SJCRH30 (cell line): ENCODE data around the gene VEPH1. TPM values are rescaled to one million over a fixed set of nuclear protein-coding genes. Genes with fewer than 3 reads are reported as not detected.

Experiments used
- DNase-seq, 2 experiments: peaks; one replicate each; pipeline ENCODE4 v3.0.0-alpha.2; 2015 to 2020
- H3K27ac ChIP-seq: fragments of 250-450 bp; sonication (Bioruptor Pico); 2 replicates; pipeline ENCODE4 v1.5.1; 2020; ENCODE audit warnings: mild to moderate bottlenecking, moderate library complexity
- H3K27me3 ChIP-seq: fragments of 250-450 bp; sonication (Bioruptor Pico); 2 replicates; pipeline ENCODE4 v1.5.1; 2020; ENCODE audit warnings: mild to moderate bottlenecking, moderate library complexity
- H3K36me3 ChIP-seq: fragments of 250-450 bp; sonication (Bioruptor Pico); 2 replicates; pipeline ENCODE4 v1.5.1; 2020; ENCODE audit warnings: mild to moderate bottlenecking, moderate library complexity
- H3K4me1 ChIP-seq: fragments of 250-450 bp; sonication (Bioruptor Pico); 2 replicates; pipeline ENCODE4 v1.5.1; 2020; ENCODE audit warnings: mild to moderate bottlenecking, moderate library complexity
- H3K4me3 ChIP-seq: fragments of 250-450 bp; sonication (Bioruptor Pico); 2 replicates; pipeline ENCODE4 v1.5.1; 2020; ENCODE audit warnings: mild to moderate bottlenecking, moderate library complexity
- H3K9me3 ChIP-seq: fragments of 250-450 bp; sonication (Bioruptor Pico); replicated peaks from 2 replicates; pipeline ENCODE4 v1.5.1; 2020; ENCODE audit warnings: mild to moderate bottlenecking, moderate library complexity
- total RNA-seq: library from RNA; depleted of rRNA; stranded (reverse); fragments of >200 nt; shearing (Covaris generic); gene quantifications from 2 replicates; pipeline ENCODE4 v1.2.3, GENCODE V29; 2014

Gene VEPH1
- total RNA-seq, 1 experiment from 2014 or later: not detected

DNA sequence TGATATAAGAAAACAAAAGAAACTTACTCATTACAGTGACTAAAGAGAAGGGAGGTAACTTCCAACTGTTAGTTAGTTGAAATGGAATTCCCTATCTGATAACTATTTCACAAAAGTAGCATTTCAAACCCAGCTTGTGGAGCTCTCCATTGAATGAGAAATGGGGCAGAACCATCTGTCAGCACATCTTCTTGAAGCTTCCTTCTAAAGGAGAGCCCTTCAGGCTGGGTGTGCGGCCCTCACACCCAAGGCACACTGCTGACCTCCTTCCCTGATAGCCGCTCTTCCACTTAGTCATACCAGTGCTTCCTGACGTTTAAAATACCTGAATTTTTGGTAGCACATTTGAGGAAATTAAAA, 28.1 kb upstream of the VEPH1 start:
- Histone ChIP-seq H3K9me3 (no peaks in the 10 kb centered on the region), H3K36me3 (no peaks in the 10 kb centered on the region), H3K27ac (no peak overlapping the region), H3K27me3 (no peaks in the 10 kb centered on the region), H3K4me3 (no peak overlapping the region), H3K4me1 (no peaks in the 10 kb centered on the region)
- no peak for DNase-seq

DNA sequence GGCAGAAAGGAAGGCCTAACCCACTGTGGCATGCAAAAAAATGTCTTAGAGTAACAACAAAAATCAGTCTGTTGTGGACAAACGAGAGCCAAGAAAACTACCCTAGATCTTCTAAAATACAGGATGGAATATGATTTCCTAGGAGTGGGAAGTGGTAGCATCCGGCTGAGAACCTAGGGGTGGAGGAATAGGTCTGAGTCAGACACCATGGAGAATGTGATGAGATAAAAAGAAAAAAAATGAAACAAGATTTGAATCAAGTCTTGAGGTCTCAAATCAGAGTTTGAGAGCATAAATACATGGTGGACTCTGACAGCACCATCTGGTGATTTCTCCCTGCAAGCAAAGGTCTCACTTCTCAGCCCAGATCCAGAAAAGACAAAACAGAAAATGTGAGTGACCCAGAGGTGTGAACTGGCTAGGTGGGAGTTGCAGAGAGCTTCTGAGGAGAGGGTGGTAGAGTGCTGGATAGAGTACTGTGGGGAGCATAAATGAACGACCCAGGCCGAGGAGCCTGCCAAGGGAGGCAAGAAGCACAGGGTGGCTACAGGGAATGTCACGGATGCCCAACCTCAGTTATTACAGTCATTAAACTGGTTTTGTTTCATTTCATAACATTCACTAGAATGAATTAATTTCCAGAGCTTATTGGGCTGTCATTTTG, 27.6 kb upstream of the VEPH1 start:
- no peaks in the 10 kb centered on the region for H3K4me1 ChIP-seq
- H3K27me3 ChIP-seq: no peaks in the 10 kb centered on the region
- no peaks in the 10 kb centered on the region for H3K36me3 ChIP-seq
- H3K4me3 ChIP-seq: no peak overlapping the region
- DNase-seq: no peak
- no peaks in the 10 kb centered on the region for H3K9me3 ChIP-seq
- no peak overlapping the region for H3K27ac ChIP-seq

GRCh38 chr3:157529751-157530150, 26.5 kb upstream of the VEPH1 start:
- Histone ChIP-seq H3K27ac (no peak overlapping the region), H3K36me3 (no peaks in the 10 kb centered on the region), H3K27me3 (no peaks in the 10 kb centered on the region), H3K4me1 (no peaks in the 10 kb centered on the region), H3K4me3 (no peak overlapping the region), H3K9me3 (no peaks in the 10 kb centered on the region)
- DNase-seq: no peak

- H3K4me3 ChIP-seq: no peak overlapping the region
- H3K9me3 ChIP-seq: no peaks in the 10 kb centered on the region
- H3K36me3 ChIP-seq: no peaks in the 10 kb centered on the region
- H3K4me1 ChIP-seq: no peaks in the 10 kb centered on the region
- H3K27ac ChIP-seq: no peak overlapping the region
- no peak for DNase-seq
- H3K27me3 ChIP-seq: no peaks in the 10 kb centered on the region
Measured at GRCh38 chr3:157529085-157529484, 25.9 kb upstream of the VEPH1 start.

- Histone ChIP-seq H3K36me3 (no peaks in the 10 kb centered on the region), H3K4me1 (no peaks in the 10 kb centered on the region), H3K27me3 (no peaks in the 10 kb centered on the region), H3K9me3 (no peaks in the 10 kb centered on the region), H3K4me3 (no peak overlapping the region), H3K27ac (no peak overlapping the region)
- DNase-seq: no peak
Measured at GRCh38 chr3:157527131-157527881, 24.1 kb upstream of the VEPH1 start.

GRCh38 chr3:157526036-157526435, 22.8 kb upstream of the VEPH1 start:
- no peaks in the 10 kb centered on the region for H3K9me3 ChIP-seq
- H3K4me1 ChIP-seq: no peaks in the 10 kb centered on the region
- no peak overlapping the region for H3K27ac ChIP-seq
- DNase-seq: no peak
- H3K4me3 ChIP-seq: no peak overlapping the region
- no peaks in the 10 kb centered on the region for H3K27me3 ChIP-seq
- no peaks in the 10 kb centered on the region for H3K36me3 ChIP-seq

DNA sequence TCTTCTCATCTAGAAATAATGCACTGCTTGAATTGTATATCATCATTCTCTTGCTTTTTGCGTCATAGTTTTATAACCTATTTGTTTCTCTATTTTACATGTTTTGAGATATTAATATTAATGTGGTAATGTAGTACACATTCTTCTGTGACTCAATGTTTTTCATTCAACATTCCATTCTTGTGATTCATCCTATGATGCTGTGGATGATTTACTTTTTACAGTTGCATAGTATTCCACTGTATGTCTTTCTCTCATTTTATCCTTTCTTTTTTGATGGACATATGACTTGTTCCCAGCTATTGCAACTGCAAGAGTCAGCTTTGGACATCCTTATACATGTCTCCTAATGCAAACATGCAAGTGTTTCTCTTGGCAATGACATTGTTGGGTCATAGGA, 20.6 kb upstream of the VEPH1 start:
- no peaks in the 10 kb centered on the region for H3K36me3 ChIP-seq
- H3K27me3 ChIP-seq: no peaks in the 10 kb centered on the region
- H3K4me3 ChIP-seq: no peak overlapping the region
- H3K27ac ChIP-seq: no peak overlapping the region
- no peaks in the 10 kb centered on the region for H3K4me1 ChIP-seq
- no peaks in the 10 kb centered on the region for H3K9me3 ChIP-seq
- no peak for DNase-seq

- H3K4me3 ChIP-seq: no peak overlapping the region
- H3K4me1 ChIP-seq: no peaks in the 10 kb centered on the region
- H3K9me3 ChIP-seq: no peaks in the 10 kb centered on the region
- H3K36me3 ChIP-seq: no peaks in the 10 kb centered on the region
- no peak for DNase-seq
- H3K27me3 ChIP-seq: no peaks in the 10 kb centered on the region
- H3K27ac ChIP-seq: no peak overlapping the region
Measured at GRCh38 chr3:157522648-157523047, 19.4 kb upstream of the VEPH1 start.

DNA sequence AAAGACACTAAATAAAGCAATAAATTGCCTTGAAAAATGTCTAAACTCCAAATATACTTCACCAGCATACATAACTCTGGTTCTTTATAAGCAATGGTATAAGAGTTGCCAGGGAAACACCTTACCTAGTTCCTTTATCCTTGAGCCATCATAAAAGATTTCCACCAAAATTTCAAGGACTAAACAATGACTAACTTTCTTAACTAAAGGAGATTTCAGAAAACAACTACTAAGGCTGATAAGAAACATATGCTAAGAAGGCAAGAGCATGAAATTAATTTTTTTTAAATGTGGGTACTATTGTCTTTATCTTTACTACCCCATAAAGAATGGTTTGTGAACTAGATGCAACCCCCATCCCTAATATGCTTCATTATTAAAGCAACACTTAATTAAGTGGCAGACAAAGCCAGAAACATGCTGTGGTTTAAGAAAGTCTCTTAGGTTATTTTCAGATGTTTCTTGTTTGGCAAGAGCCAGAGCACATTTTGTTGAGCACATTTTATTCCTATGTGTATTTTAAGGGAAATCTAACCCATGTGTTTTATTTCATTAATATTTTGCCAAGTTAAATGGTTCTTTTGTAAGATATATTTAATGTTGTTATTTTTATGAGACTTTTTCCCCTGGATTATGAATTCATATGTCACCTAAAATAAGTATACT, 17.4 kb upstream of the VEPH1 start:
- Histone ChIP-seq H3K27ac (no peak overlapping the region), H3K4me3 (no peak overlapping the region), H3K27me3 (no peaks in the 10 kb centered on the region), H3K36me3 (no peaks in the 10 kb centered on the region), H3K9me3 (no peaks in the 10 kb centered on the region), H3K4me1 (no peaks in the 10 kb centered on the region)
- no peak for DNase-seq

GRCh38 chr3:157518881-157519280, 15.7 kb upstream of the VEPH1 start:
- no peaks in the 10 kb centered on the region for H3K9me3 ChIP-seq
- DNase-seq: no peak
- H3K27ac ChIP-seq: no peak overlapping the region
- H3K4me3 ChIP-seq: no peak overlapping the region
- H3K36me3 ChIP-seq: no peaks in the 10 kb centered on the region
- H3K4me1 ChIP-seq: no peaks in the 10 kb centered on the region
- H3K27me3 ChIP-seq: no peaks in the 10 kb centered on the region

GRCh38 chr3:157516928-157517327, 13.7 kb upstream of the VEPH1 start:
- Histone ChIP-seq H3K4me1 (no peaks in the 10 kb centered on the region), H3K4me3 (no peak overlapping the region), H3K27ac (no peak overlapping the region), H3K9me3 (no peaks in the 10 kb centered on the region), H3K27me3 (no peaks in the 10 kb centered on the region), H3K36me3 (no peaks in the 10 kb centered on the region)
- DNase-seq: no peak

DNA sequence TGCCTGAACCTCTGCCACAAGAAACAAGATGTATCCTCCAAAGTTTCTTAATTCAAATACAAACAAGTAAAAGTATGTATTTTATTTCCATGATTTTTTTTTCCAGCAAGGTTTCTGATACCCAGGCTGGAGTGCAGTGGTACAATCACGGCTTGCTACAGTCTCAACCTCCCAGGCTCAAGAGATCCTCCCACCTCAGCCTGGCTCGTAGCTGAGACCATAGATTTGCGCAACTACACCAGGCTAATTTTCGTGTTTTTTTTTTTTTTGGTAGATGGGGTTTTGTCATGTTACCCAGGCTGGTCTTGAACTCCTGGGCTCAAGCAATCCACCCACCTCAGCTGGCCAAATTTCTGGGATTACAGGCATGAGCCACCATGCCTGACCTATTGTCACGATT, 12.2 kb upstream of the VEPH1 start:
- no peaks in the 10 kb centered on the region for H3K9me3 ChIP-seq
- no peak for DNase-seq
- H3K36me3 ChIP-seq: no peaks in the 10 kb centered on the region
- H3K27me3 ChIP-seq: no peaks in the 10 kb centered on the region
- no peak overlapping the region for H3K27ac ChIP-seq
- no peak overlapping the region for H3K4me3 ChIP-seq
- no peaks in the 10 kb centered on the region for H3K4me1 ChIP-seq

GRCh38 chr3:157514371-157514895, 11.2 kb upstream of the VEPH1 start:
- H3K27ac ChIP-seq: no peak overlapping the region
- no peaks in the 10 kb centered on the region for H3K4me1 ChIP-seq
- no peaks in the 10 kb centered on the region for H3K27me3 ChIP-seq
- no peak for DNase-seq
- H3K9me3 ChIP-seq: no peaks in the 10 kb centered on the region
- no peak overlapping the region for H3K4me3 ChIP-seq
- H3K36me3 ChIP-seq: no peaks in the 10 kb centered on the region

DNA sequence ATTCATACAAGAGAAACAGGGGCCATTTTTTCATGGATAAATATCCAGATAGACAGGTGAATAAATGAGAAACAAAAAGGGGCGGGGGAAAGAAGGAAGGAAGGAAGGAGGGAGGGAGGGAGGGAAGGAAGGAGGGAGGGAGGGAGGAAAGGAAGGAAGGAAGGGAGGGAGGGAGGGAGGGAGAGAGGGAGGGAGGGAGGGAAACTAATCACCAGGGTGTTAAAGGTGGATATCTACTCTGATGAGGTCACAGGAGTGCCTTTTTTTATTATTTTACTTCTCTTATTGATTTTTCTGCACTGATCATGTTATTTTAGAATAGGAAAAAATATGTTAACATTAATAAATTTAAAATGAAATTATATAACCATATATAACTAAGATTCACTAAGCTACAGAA, 10.4 kb upstream of the VEPH1 start:
- Histone ChIP-seq H3K27ac (no peak overlapping the region), H3K4me1 (no peaks in the 10 kb centered on the region), H3K36me3 (no peaks in the 10 kb centered on the region), H3K9me3 (no peaks in the 10 kb centered on the region), H3K4me3 (no peak overlapping the region), H3K27me3 (no peaks in the 10 kb centered on the region)
- no peak for DNase-seq

- H3K9me3 ChIP-seq: no peaks in the 10 kb centered on the region
- no peaks in the 10 kb centered on the region for H3K27me3 ChIP-seq
- no peaks in the 10 kb centered on the region for H3K36me3 ChIP-seq
- no peak for DNase-seq
- no peak overlapping the region for H3K4me3 ChIP-seq
- no peaks in the 10 kb centered on the region for H3K4me1 ChIP-seq
- H3K27ac ChIP-seq: no peak overlapping the region
Measured at GRCh38 chr3:157512534-157512933, 9.3 kb upstream of the VEPH1 start.
